ENCODE data around the gene KCNJ1. TPM values are rescaled to one million over a fixed set of nuclear protein-coding genes. Genes with fewer than 3 reads are reported as not detected.

The KCNJ1 gene
- total and polyA plus RNA-seq, 10 of the 15 experiments (the other 5 are each of a cell fraction or from before 2014, with no cell fraction given): not detected

DNA sequence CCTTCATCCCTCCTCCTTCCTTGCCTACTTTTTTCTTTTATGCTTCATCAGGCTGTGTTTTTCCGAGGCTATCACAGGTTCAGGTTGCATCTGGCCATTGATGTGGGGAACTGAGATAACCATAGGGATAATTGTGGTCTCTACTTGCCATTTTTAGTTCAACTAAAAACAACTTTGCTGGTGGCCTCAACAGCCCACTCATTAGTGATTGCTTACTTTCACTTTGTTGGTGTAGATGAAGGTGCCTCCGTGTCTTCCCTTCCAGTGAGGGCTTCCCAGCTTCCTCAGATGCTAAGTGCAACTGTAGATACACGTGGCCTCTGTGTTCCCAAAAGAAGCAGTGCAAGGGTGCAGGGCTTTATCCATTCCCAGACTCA lies 35.0 kb downstream of the KCNJ1 start (continued):
- TF ChIP-seq, protein P1, sequence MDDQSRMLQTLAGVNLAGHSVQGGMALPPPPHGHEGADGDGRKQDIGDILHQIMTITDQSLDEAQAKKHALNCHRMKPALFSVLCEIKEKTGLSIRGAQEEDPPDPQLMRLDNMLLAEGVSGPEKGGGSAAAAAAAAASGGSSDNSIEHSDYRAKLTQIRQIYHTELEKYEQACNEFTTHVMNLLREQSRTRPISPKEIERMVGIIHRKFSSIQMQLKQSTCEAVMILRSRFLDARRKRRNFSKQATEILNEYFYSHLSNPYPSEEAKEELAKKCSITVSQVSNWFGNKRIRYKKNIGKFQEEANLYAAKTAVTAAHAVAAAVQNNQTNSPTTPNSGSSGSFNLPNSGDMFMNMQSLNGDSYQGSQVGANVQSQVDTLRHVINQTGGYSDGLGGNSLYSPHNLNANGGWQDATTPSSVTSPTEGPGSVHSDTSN (IDR thresholded peaks at IDR 0.05; ENCODE audit: insufficient replicate concordance, low read depth, low read length): no peak
- TF ChIP-seq CBFB (IDR thresholded peaks at IDR 0.05; ENCODE audit: low read depth) (peak; percentile 66; the same call in 1 of the 2 replicates), DPF2 (IDR thresholded peaks at IDR 0.05) (peak; percentile 66; the same call in 1 of the 2 replicates), STAT3 (IDR thresholded peaks at IDR 0.05; ENCODE audit: low read depth, low read length) (no peak), EZH2 (IDR thresholded peaks at IDR 0.05; ENCODE audit: borderline replicate concordance, control insufficient read depth, low read depth, low read length) (no peak), ESRRA (IDR thresholded peaks at IDR 0.05; ENCODE audit: low read length) (no peak), ZNF274 (IDR thresholded peaks at IDR 0.05; ENCODE audit: insufficient read depth, insufficient read length) (no peak), BHLHE40 (IDR thresholded peaks at IDR 0.05; ENCODE audit: borderline replicate concordance in 1 of 2, low read depth in 2 of 2, low read length in 1 of 2) (peak in 1 of 2 experiments; percentile 35; a peak in 1 of 4 replicates), SRF (IDR thresholded peaks at IDR 0.05; ENCODE audit: low read depth in 2 of 2, low read length in 2 of 2) (no peak)
- TF ChIP-seq, protein P2, sequence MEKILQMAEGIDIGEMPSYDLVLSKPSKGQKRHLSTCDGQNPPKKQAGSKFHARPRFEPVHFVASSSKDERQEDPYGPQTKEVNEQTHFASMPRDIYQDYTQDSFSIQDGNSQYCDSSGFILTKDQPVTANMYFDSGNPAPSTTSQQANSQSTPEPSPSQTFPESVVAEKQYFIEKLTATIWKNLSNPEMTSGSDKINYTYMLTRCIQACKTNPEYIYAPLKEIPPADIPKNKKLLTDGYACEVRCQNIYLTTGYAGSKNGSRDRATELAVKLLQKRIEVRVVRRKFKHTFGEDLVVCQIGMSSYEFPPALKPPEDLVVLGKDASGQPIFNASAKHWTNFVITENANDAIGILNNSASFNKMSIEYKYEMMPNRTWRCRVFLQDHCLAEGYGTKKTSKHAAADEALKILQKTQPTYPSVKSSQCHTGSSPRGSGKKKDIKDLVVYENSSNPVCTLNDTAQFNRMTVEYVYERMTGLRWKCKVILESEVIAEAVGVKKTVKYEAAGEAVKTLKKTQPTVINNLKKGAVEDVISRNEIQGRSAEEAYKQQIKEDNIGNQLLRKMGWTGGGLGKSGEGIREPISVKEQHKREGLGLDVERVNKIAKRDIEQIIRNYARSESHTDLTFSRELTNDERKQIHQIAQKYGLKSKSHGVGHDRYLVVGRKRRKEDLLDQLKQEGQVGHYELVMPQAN (conservative IDR thresholded peaks at IDR 0.05): no peak
- TF ChIP-seq, protein P3, sequence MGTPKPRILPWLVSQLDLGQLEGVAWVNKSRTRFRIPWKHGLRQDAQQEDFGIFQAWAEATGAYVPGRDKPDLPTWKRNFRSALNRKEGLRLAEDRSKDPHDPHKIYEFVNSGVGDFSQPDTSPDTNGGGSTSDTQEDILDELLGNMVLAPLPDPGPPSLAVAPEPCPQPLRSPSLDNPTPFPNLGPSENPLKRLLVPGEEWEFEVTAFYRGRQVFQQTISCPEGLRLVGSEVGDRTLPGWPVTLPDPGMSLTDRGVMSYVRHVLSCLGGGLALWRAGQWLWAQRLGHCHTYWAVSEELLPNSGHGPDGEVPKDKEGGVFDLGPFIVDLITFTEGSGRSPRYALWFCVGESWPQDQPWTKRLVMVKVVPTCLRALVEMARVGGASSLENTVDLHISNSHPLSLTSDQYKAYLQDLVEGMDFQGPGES (IDR thresholded peaks at IDR 0.05): no peak
- TF ChIP-seq, protein P4, sequence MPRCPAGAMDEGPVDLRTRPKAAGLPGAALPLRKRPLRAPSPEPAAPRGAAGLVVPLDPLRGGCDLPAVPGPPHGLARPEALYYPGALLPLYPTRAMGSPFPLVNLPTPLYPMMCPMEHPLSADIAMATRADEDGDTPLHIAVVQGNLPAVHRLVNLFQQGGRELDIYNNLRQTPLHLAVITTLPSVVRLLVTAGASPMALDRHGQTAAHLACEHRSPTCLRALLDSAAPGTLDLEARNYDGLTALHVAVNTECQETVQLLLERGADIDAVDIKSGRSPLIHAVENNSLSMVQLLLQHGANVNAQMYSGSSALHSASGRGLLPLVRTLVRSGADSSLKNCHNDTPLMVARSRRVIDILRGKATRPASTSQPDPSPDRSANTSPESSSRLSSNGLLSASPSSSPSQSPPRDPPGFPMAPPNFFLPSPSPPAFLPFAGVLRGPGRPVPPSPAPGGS (IDR thresholded peaks at IDR 0.05; ENCODE audit: borderline replicate concordance, insufficient read depth, low read depth, low read length, poor library complexity, severe bottlenecking): no peak
- TF ChIP-seq, protein P5, sequence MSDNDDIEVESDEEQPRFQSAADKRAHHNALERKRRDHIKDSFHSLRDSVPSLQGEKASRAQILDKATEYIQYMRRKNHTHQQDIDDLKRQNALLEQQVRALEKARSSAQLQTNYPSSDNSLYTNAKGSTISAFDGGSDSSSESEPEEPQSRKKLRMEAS (IDR thresholded peaks at IDR 0.05; ENCODE audit: low read depth, low read length): no peak
- TF ChIP-seq, protein P6, sequence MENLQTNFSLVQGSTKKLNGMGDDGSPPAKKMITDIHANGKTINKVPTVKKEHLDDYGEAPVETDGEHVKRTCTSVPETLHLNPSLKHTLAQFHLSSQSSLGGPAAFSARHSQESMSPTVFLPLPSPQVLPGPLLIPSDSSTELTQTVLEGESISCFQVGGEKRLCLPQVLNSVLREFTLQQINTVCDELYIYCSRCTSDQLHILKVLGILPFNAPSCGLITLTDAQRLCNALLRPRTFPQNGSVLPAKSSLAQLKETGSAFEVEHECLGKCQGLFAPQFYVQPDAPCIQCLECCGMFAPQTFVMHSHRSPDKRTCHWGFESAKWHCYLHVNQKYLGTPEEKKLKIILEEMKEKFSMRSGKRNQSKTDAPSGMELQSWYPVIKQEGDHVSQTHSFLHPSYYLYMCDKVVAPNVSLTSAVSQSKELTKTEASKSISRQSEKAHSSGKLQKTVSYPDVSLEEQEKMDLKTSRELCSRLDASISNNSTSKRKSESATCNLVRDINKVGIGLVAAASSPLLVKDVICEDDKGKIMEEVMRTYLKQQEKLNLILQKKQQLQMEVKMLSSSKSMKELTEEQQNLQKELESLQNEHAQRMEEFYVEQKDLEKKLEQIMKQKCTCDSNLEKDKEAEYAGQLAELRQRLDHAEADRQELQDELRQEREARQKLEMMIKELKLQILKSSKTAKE (IDR thresholded peaks at IDR 0.05; ENCODE audit: low read depth, poor library complexity, severe bottlenecking): peak; percentile 48
- TF ChIP-seq, protein P7, sequence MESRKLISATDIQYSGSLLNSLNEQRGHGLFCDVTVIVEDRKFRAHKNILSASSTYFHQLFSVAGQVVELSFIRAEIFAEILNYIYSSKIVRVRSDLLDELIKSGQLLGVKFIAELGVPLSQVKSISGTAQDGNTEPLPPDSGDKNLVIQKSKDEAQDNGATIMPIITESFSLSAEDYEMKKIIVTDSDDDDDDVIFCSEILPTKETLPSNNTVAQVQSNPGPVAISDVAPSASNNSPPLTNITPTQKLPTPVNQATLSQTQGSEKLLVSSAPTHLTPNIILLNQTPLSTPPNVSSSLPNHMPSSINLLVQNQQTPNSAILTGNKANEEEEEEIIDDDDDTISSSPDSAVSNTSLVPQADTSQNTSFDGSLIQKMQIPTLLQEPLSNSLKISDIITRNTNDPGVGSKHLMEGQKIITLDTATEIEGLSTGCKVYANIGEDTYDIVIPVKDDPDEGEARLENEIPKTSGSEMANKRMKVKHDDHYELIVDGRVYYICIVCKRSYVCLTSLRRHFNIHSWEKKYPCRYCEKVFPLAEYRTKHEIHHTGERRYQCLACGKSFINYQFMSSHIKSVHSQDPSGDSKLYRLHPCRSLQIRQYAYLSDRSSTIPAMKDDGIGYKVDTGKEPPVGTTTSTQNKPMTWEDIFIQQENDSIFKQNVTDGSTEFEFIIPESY (IDR thresholded peaks at IDR 0.05): no peak

Measured in GM12878 (cell line).